MM.1S (cell line): Measurements from ENCODE around the gene RABGAP1L.

Experiments
- DNase-seq: peaks from one replicate; pipeline ENCODE4 v3.0.0-alpha.2; 2015
- H2AFZ ChIP-seq: fragments of 300-600 bp; sonication (generic); 2 replicates; pipeline ENCODE4 v1.6.0; 2016; ENCODE audit warnings: antibody characterized with exemption, low read length
- H3F3A ChIP-seq: fragments of 300-600 bp; sonication (generic); 2 replicates; pipeline ENCODE4 v1.6.1; 2016; ENCODE audit warnings: mild to moderate bottlenecking, antibody characterized with exemption, low read length, moderate library complexity, mixed read lengths; ENCODE audit not compliant: insufficient read depth
- H3K27ac ChIP-seq: fragments of 300-600 bp; sonication (generic); 2 replicates; pipeline ENCODE4 v1.5.1; 2016; ENCODE audit warnings: mild to moderate bottlenecking, low read length
- H3K27me3 ChIP-seq: fragments of 300-600 bp; sonication (generic); replicated peaks from 2 replicates; pipeline ENCODE4 v1.6.0; 2016; ENCODE audit warnings: low read length; ENCODE audit not compliant: insufficient read depth
- H3K36me3 ChIP-seq: fragments of 300-600 bp; sonication (generic); replicated peaks from 2 replicates; pipeline ENCODE4 v1.6.1; 2016; ENCODE audit warnings: mild to moderate bottlenecking, low read length, mixed read lengths; ENCODE audit not compliant: insufficient read depth
- H3K4me1 ChIP-seq: fragments of 300-600 bp; sonication (generic); 2 replicates; pipeline ENCODE4 v1.6.1; 2016; ENCODE audit warnings: low read length, mixed read lengths
- H3K4me2 ChIP-seq: fragments of 300-600 bp; sonication (generic); 2 replicates; pipeline ENCODE4 v1.6.0; 2016; ENCODE audit warnings: low read depth, low read length
- H3K4me3 ChIP-seq: fragments of 300-600 bp; sonication (generic); 2 replicates; pipeline ENCODE4 v1.5.1; 2016; ENCODE audit warnings: low read length, mixed read lengths
- H3K79me2 ChIP-seq: fragments of 300-600 bp; sonication (generic); 2 replicates; pipeline ENCODE4 v1.6.1; 2016; ENCODE audit warnings: mixed run types, low read length, mixed read lengths
- H3K9ac ChIP-seq: fragments of 300-600 bp; sonication (generic); 2 replicates; pipeline ENCODE4 v1.6.1; 2016; ENCODE audit warnings: low read length, mixed read lengths
- H3K9me2 ChIP-seq: fragments of 300-600 bp; sonication (generic); replicated peaks from 2 replicates; pipeline ENCODE4 v1.6.1; 2016; ENCODE audit warnings: mild to moderate bottlenecking, low read length, mixed read lengths; ENCODE audit not compliant: insufficient read depth
- H3K9me3 ChIP-seq: fragments of 300-600 bp; sonication (generic); replicated peaks from 2 replicates; pipeline ENCODE4 v1.6.1; 2016; ENCODE audit warnings: mild to moderate bottlenecking, low read length, mixed read lengths; ENCODE audit not compliant: insufficient read depth
- H4K20me1 ChIP-seq: fragments of 300-600 bp; sonication (generic); 2 replicates; pipeline ENCODE4 v1.6.1; 2016; ENCODE audit warnings: mild to moderate bottlenecking, low read length, moderate library complexity, mixed read lengths; ENCODE audit not compliant: insufficient read depth
- EZH2 ChIP-seq: fragments of 300-600 bp; sonication (generic); optimal IDR thresholded peaks from 2 replicates; pipeline ENCODE3; 2017; ENCODE audit warnings: low read depth, mild to moderate bottlenecking, antibody characterized with exemption, low read length, mixed read lengths
- EZH2phosphoT487 ChIP-seq: fragments of 300-600 bp; sonication (generic); IDR thresholded peaks from 2 replicates; pipeline ENCODE4 v1.6.1; 2018; ENCODE audit warnings: antibody characterized with exemption, low read length
- TF ChIP-seq, protein P1 (sequence below): fragments of 300-600 bp; sonication (generic); IDR thresholded peaks from 2 replicates; pipeline ENCODE4 v1.5.1; 2016; ENCODE audit warnings: antibody characterized with exemption, low read length, mixed read lengths

The RABGAP1L gene

DNA sequence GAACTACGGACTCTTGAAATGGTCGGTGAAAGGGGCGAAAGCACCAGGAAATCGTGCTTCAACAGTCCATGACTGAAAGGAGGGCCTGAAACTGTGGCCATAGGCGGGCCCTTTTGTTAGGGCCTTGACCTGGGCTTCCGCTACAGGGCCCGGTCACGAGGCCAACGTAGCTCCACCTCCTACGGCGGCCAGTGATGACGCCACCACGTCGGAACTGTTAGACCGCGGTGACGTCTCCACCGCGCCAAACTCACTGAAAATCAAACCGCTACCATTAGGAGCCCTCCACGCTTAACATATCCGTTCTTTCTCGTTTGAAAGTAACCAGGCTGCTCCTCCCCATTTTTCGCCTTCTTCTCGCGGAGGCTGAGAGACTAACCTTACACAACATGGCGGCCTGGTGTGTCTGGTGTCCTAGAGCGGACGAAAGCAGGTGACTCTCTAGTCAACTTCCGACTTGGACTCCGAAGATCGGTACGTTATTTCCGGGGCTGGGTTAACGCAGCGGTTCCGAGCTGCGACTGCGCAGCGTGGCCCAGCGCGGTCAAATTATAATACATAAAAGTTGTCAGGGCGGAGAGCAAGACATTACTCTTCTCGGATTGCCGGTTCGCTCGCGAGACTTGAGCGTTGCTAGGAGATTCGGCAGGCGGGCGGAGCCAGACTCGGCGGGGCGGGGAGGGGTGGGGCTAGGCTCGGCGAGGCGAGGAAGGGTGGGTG, 840.1 kb downstream of the RABGAP1L start:
- peaks cover 24% of the 10 kb centered on the region for H3F3A ChIP-seq
- H4K20me1 ChIP-seq = peaks cover 24% of the 10 kb centered on the region; the same call in 1 of the 2 replicates
- peak overlapping the region; percentile 75 for H3K4me2 ChIP-seq
- H3K27me3 ChIP-seq = no peaks in the 10 kb centered on the region
- peak; percentile 100 for DNase-seq
- peaks cover 31% of the 10 kb centered on the region for H3K4me1 ChIP-seq
- peak overlapping the region; percentile 55 for H2AFZ ChIP-seq
- peak overlapping the region; percentile 95 for H3K4me3 ChIP-seq
- TF ChIP-seq EZH2phosphoT487 (no peak), EZH2 (no peak)
- TF ChIP-seq, protein P1, sequence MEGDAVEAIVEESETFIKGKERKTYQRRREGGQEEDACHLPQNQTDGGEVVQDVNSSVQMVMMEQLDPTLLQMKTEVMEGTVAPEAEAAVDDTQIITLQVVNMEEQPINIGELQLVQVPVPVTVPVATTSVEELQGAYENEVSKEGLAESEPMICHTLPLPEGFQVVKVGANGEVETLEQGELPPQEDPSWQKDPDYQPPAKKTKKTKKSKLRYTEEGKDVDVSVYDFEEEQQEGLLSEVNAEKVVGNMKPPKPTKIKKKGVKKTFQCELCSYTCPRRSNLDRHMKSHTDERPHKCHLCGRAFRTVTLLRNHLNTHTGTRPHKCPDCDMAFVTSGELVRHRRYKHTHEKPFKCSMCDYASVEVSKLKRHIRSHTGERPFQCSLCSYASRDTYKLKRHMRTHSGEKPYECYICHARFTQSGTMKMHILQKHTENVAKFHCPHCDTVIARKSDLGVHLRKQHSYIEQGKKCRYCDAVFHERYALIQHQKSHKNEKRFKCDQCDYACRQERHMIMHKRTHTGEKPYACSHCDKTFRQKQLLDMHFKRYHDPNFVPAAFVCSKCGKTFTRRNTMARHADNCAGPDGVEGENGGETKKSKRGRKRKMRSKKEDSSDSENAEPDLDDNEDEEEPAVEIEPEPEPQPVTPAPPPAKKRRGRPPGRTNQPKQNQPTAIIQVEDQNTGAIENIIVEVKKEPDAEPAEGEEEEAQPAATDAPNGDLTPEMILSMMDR = no peak
- H3K9ac ChIP-seq = peak overlapping the region; percentile 96
- H3K9me3 ChIP-seq = no peaks in the 10 kb centered on the region
- H3K79me2 ChIP-seq = peaks cover 64% of the 10 kb centered on the region
- no peaks in the 10 kb centered on the region for H3K36me3 ChIP-seq
- H3K9me2 ChIP-seq = no peaks in the 10 kb centered on the region
- H3K27ac ChIP-seq = peak overlapping the region; percentile 97

- Histone ChIP-seq H3K4me1 (peaks cover 31% of the 10 kb centered on the region), H3K27ac (peak within 1 kb of the TSS; percentile 97), H3K4me2 (peak within 1 kb of the TSS; percentile 81), H3K4me3 (peak within 1 kb of the TSS; percentile 95), H2AFZ (peak within 1 kb of the TSS; percentile 76), H3K36me3 (peaks cover 2% of the 10 kb centered on the region; the same call in 1 of the 2 replicates), H3K9me2 (no peaks in the 10 kb centered on the region), H3K79me2 (peaks cover 71% of the 10 kb centered on the region), H3F3A (peaks cover 24% of the 10 kb centered on the region), H3K27me3 (no peaks in the 10 kb centered on the region), H4K20me1 (peaks cover 30% of the 10 kb centered on the region; the same call in 1 of the 2 replicates), H3K9ac (peak within 1 kb of the TSS; percentile 96), H3K9me3 (no peaks in the 10 kb centered on the region)
- TF ChIP-seq, protein P1 = 0 out of 2 replicates have a peak, but pooled peaks have one; percentile 3
- TF ChIP-seq EZH2 = no peak
- peak; percentile 56 for DNase-seq
Measured at GRCh38 chr1:174999936-175000696, 840.8 kb downstream of the RABGAP1L start, which contains the start of gene CACYBP. Gene CACYBP (plus strand): TSS chr1:174999947. CDS start chr1:175000181, 234 bp downstream.

- peak overlapping the region; percentile 97; the same call in 1 of the 2 replicates for H3K27ac ChIP-seq
- no peak for TF ChIP-seq EZH2phosphoT487
- TF ChIP-seq, protein P1 = no peak
- TF ChIP-seq EZH2 = no peak
- H3K36me3 ChIP-seq = peaks cover 9% of the 10 kb centered on the region
- H3K79me2 ChIP-seq = peaks cover 77% of the 10 kb centered on the region
- H3K9me2 ChIP-seq = no peaks in the 10 kb centered on the region
- DNase-seq = peak; percentile 43
- H4K20me1 ChIP-seq = peaks cover 36% of the 10 kb centered on the region; the same call in 1 of the 2 replicates
- no peaks in the 10 kb centered on the region for H3K27me3 ChIP-seq
- peak overlapping the region; percentile 96 for H3K9ac ChIP-seq
- H3K4me1 ChIP-seq = peaks cover 31% of the 10 kb centered on the region
- H3F3A ChIP-seq = peaks cover 24% of the 10 kb centered on the region
- H3K9me3 ChIP-seq = no peaks in the 10 kb centered on the region
- H3K4me2 ChIP-seq = peak overlapping the region; percentile 81
- no peak overlapping the region for H2AFZ ChIP-seq
- peak overlapping the region; percentile 95 for H3K4me3 ChIP-seq
Measured at GRCh38 chr1:175000697-175001187, 841.4 kb downstream of the RABGAP1L start.
